ENCODE measurements around the gene RBMS3. TPM values are rescaled to one million over a fixed set of nuclear protein-coding genes. Genes with fewer than 3 reads are reported as not detected.

Gene RBMS3
- total RNA-seq, 3 donors from 2014 or later = 4.6 to 53.6 (median 11.7) TPM

- intact Hi-C loops (cut with DNase I, micrococcal nuclease) = no loop called here
- ATAC-seq (no peak), DNase-seq (no peak)
- TF ChIP-seq, protein P1, sequence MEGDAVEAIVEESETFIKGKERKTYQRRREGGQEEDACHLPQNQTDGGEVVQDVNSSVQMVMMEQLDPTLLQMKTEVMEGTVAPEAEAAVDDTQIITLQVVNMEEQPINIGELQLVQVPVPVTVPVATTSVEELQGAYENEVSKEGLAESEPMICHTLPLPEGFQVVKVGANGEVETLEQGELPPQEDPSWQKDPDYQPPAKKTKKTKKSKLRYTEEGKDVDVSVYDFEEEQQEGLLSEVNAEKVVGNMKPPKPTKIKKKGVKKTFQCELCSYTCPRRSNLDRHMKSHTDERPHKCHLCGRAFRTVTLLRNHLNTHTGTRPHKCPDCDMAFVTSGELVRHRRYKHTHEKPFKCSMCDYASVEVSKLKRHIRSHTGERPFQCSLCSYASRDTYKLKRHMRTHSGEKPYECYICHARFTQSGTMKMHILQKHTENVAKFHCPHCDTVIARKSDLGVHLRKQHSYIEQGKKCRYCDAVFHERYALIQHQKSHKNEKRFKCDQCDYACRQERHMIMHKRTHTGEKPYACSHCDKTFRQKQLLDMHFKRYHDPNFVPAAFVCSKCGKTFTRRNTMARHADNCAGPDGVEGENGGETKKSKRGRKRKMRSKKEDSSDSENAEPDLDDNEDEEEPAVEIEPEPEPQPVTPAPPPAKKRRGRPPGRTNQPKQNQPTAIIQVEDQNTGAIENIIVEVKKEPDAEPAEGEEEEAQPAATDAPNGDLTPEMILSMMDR (IDR thresholded peaks at IDR 0.05) = no peak
- Histone ChIP-seq H3K9me3 (no peaks in the 10 kb centered on the region), H3K4me3 (no peak overlapping the region), H3K4me1 (ENCODE audit: low read depth) (no peaks in the 10 kb centered on the region), H3K36me3 (ENCODE audit: low read depth) (no peaks in the 10 kb centered on the region)
Measured at GRCh38 chr3:29412110-29412509, 131.2 kb downstream of the RBMS3 start.

DNA sequence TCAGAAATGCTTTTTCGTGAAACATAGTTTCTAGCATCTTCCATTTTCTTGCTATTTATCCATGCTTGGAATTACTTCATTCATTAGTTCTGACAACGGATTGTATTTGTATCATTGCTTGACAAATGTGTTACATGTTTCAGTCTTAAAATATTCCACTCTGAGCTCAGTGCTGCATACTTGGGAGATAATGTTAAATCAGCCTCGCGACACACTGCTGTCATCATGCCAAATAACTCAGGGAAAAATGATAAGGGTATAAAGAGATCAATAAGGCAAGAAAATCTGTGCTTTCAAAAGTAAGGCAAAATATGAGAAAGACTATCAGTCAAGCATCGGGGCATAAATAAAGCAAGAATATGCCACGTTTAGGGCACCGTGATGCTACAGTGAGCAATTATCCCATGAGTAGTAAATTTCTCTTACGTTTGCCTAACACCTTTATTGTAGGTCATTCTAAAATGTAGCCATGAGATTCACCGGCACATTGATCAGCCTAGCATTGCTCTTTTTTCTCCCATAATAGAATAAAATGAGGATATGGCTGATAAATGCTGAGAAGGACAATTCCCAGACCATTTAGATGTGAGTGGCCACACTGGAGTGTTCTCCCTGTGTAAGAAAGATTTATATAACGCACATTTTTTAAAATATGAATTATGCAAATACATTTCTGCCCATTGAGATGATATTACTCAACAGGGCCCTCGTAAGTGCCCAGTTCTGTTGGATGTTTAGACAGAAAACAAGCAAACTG is 133.8 kb downstream of the RBMS3 start:
- intact Hi-C loops (cut with DNase I, micrococcal nuclease) = no loop called here
- H3K4me1 ChIP-seq (ENCODE audit: low read depth) = no peaks in the 10 kb centered on the region
- TF ChIP-seq, protein P1 (IDR thresholded peaks at IDR 0.05) = no peak

DNA sequence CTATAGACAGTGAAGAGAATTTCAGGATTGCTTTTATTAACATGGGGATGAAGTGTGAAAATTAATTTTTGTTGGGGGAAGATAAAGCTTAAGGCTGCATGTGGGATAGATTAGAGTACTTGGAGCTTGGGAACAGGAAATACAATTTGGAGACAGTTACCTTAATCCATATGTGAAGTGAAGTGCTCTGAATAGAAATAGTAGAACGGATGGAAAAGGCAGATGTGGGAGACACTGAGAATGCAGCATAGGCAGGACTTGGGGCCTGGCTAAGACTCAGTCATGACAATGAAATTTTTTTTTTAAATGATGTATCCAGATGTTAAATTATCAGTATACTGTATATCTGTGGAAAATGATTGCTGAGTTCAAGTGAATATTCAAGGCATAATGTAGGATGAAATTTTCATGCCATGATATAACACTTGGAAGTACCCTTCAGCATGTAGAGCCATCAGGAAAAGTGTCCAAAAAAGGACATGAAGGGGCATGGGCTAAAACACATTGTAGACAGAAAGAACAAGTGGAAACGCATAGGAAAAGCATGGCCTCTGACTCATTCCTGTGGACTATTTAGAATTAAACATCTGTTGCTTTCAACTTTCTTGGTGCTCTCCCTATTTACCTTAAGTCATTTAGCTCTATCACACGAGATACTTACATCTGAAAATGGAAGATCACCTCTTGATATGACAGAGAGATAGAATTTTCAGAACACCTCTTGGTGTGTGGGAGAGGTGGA is 134.8 kb downstream of the RBMS3 start:
- DNase-seq = no peak
- Histone ChIP-seq H3K4me1 (ENCODE audit: low read depth) (no peaks in the 10 kb centered on the region), H3K36me3 (ENCODE audit: low read depth) (no peaks in the 10 kb centered on the region), H3K9me3 (no peaks in the 10 kb centered on the region), H3K4me3 (no peak overlapping the region)
- TF ChIP-seq, protein P1 (IDR thresholded peaks at IDR 0.05) = no peak
- no peak for ATAC-seq
- intact Hi-C loops (cut with DNase I, micrococcal nuclease) = no loop called here

More for the DNA sequence above, 133.8 kb downstream of the RBMS3 start:
- Histone ChIP-seq H3K4me3 (no peak overlapping the region), H3K9me3 (no peaks in the 10 kb centered on the region), H3K36me3 (ENCODE audit: low read depth) (no peaks in the 10 kb centered on the region)
- ATAC-seq (no peak), DNase-seq (no peak)

DNA sequence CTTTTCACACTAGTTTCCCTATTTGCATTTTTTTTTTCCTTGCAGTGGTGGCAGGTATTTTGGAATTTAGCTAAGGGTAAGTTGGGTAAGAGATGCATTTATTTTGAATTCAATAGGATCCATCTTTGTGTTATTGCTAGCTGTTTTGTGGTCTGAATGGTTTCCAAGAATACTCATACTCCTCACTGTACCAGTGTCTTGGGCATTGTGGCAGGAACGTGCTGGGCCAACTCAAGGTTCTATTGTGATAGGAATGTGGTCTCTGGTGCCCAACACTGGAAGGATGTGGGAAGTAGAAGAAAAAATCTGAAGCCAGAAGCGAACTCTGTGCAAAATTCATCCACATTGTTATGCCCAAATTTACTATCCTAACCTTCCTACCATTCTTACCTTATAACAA is 135.6 kb downstream of the RBMS3 start:
- intact Hi-C loops (cut with DNase I, micrococcal nuclease) = no loop called here
- no peaks in the 10 kb centered on the region for H3K9me3 ChIP-seq
- H3K4me1 ChIP-seq (ENCODE audit: low read depth) = no peaks in the 10 kb centered on the region
- TF ChIP-seq, protein P1 (IDR thresholded peaks at IDR 0.05) = no peak
- H3K36me3 ChIP-seq (ENCODE audit: low read depth) = no peaks in the 10 kb centered on the region
- DNase-seq = no peak
- no peak for ATAC-seq
- no peak overlapping the region for H3K4me3 ChIP-seq

DNA sequence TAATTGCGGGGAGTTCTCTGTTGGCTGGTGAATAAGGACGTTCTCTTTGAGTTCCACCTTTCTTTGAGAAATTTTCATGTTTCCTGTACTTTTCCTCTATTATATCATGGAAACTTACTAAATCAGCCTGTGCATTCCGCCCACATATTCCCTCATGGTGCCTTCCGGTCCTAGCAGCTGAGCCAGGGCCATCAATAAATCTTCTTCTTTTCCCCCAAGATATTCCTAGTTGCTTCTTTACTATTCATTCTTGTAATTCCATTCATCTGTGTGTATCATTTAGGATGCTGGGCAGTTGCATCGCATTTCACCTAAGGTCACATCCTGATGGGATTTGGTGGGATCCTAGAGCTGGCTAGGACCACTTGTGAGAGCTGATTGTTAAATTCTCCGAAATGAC is 139.2 kb downstream of the RBMS3 start:
- DNase-seq (no peak), ATAC-seq (no peak)
- intact Hi-C loops (cut with DNase I, micrococcal nuclease) = no loop called here
- Histone ChIP-seq H3K4me1 (ENCODE audit: low read depth) (no peaks in the 10 kb centered on the region), H3K4me3 (no peak overlapping the region), H3K36me3 (ENCODE audit: low read depth) (no peaks in the 10 kb centered on the region), H3K9me3 (no peaks in the 10 kb centered on the region)
- TF ChIP-seq, protein P1 (IDR thresholded peaks at IDR 0.05) = no peak
